ENCODE measurements around the gene SF3B6. TPM values are rescaled to one million over a fixed set of nuclear protein-coding genes. Genes with fewer than 3 reads are reported as not detected.
A peak's percentile ranks its signal among the peaks of the same experiment; 100 is the strongest.

Gene SF3B6
- total and polyA plus RNA-seq, 9 of the 15 experiments (the other 6 are each of a cell fraction or from before 2014, with no cell fraction given): 146 to 591 (median 295) TPM

DNA sequence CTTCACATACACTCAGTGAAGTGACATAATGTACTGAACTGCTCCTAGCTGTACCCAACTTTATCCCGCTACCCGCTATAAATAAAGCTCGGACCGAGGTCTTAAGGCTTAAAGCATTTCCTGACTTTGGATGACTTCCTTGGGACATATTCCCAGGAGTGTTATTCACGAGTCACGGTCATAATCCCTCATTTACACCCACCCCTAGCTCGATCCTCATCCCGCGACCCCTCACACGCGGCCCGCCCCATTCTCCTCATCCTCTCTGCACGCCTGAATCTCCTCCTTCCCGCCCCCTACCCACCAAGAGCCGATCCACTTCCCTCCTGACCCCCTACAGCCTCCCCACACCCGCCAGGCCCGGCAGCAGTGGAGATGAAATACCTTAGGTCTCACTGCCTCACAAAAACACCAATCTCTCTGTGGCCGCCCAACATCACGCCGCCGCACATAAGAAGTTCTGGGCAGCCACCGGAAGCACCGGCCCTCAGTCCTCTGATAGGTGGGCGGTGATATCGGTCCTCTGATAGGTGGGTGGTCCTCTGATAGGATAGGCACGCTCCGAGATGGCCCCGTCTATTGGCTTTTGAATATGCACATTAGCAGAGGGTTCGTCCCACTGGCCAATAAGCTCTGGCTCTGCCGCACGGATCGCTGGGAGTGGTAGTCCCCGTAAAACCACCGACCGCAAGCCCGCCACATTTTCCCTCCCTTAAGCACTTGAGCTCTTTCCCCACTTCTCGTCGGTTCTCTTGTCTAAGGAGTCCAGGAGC is 29.0 kb downstream of the SF3B6 start, which contains the start of gene WDCP (continued):
- TF ChIP-seq, protein P1, sequence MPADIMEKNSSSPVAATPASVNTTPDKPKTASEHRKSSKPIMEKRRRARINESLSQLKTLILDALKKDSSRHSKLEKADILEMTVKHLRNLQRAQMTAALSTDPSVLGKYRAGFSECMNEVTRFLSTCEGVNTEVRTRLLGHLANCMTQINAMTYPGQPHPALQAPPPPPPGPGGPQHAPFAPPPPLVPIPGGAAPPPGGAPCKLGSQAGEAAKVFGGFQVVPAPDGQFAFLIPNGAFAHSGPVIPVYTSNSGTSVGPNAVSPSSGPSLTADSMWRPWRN (IDR thresholded peaks at IDR 0.05; ENCODE audit: low read depth): no peak
- TF ChIP-seq, protein P2, sequence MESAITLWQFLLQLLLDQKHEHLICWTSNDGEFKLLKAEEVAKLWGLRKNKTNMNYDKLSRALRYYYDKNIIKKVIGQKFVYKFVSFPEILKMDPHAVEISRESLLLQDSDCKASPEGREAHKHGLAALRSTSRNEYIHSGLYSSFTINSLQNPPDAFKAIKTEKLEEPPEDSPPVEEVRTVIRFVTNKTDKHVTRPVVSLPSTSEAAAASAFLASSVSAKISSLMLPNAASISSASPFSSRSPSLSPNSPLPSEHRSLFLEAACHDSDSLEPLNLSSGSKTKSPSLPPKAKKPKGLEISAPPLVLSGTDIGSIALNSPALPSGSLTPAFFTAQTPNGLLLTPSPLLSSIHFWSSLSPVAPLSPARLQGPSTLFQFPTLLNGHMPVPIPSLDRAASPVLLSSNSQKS (CRISPR knock-in tag; IDR thresholded peaks at IDR 0.05): no peak
- TF ChIP-seq ZNF282 (CRISPR knock-in tag; IDR thresholded peaks at IDR 0.05) (no peak), TSC22D4 (tag; IDR thresholded peaks at IDR 0.05) (no peak), HOXB6 (CRISPR knock-in tag; IDR thresholded peaks at IDR 0.05; ENCODE audit: borderline replicate concordance) (no peak), ZNF77 (CRISPR knock-in tag; IDR thresholded peaks at IDR 0.05) (no peak), CEBPB (tag; IDR thresholded peaks at IDR 0.05) (no peak), SNIP1 (IDR thresholded peaks at IDR 0.05; ENCODE audit: low read depth) (peak; percentile 44; the same call in 1 of the 2 replicates), ASH1L (IDR thresholded peaks at IDR 0.05; ENCODE audit: borderline replicate concordance, low read depth, partially characterized antibody) (peak; percentile 96), ZEB2 (IDR thresholded peaks at IDR 0.05) (no peak), CSDE1 (IDR thresholded peaks at IDR 0.05) (no peak), NFRKB (IDR thresholded peaks at IDR 0.05; ENCODE audit: low read depth) (no peak)
- TF ChIP-seq, protein P3, sequence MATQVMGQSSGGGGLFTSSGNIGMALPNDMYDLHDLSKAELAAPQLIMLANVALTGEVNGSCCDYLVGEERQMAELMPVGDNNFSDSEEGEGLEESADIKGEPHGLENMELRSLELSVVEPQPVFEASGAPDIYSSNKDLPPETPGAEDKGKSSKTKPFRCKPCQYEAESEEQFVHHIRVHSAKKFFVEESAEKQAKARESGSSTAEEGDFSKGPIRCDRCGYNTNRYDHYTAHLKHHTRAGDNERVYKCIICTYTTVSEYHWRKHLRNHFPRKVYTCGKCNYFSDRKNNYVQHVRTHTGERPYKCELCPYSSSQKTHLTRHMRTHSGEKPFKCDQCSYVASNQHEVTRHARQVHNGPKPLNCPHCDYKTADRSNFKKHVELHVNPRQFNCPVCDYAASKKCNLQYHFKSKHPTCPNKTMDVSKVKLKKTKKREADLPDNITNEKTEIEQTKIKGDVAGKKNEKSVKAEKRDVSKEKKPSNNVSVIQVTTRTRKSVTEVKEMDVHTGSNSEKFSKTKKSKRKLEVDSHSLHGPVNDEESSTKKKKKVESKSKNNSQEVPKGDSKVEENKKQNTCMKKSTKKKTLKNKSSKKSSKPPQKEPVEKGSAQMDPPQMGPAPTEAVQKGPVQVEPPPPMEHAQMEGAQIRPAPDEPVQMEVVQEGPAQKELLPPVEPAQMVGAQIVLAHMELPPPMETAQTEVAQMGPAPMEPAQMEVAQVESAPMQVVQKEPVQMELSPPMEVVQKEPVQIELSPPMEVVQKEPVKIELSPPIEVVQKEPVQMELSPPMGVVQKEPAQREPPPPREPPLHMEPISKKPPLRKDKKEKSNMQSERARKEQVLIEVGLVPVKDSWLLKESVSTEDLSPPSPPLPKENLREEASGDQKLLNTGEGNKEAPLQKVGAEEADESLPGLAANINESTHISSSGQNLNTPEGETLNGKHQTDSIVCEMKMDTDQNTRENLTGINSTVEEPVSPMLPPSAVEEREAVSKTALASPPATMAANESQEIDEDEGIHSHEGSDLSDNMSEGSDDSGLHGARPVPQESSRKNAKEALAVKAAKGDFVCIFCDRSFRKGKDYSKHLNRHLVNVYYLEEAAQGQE (IDR thresholded peaks at IDR 0.05; ENCODE audit: borderline replicate concordance): no peak
- TF ChIP-seq, protein P3 (CRISPR knock-in tag; IDR thresholded peaks at IDR 0.05; ENCODE audit: low read depth): no peak

Data from K562 (cell line).